HL-60 (cell line): ENCODE results near the gene CLSTN2.

Experiments
- CTCF ChIP-seq: IDR thresholded peaks from one replicate; pipeline ENCODE4 v1.5.1; 2011; ENCODE audit warnings: low read length, control low read depth, inconsistent platforms; ENCODE audit not compliant: insufficient read depth
- GABPA ChIP-seq: IDR thresholded peaks from 2 replicates; pipeline ENCODE4 v1.6.1; 2012; ENCODE audit warnings: low read depth
- REST ChIP-seq: IDR thresholded peaks from 2 replicates; pipeline ENCODE4 v1.6.1; 2012; ENCODE audit warnings: low read depth; ENCODE audit not compliant: insufficient replicate concordance

GRCh38 chr3:140394488-140395133, 459.6 kb downstream of the CLSTN2 start:
- TF ChIP-seq GABPA (no peak), CTCF (no peak), REST (no peak)
